K562 (cell line): ENCODE results near the gene RNF207. TPM values are rescaled to one million over a fixed set of nuclear protein-coding genes. Genes with fewer than 3 reads are reported as not detected.

Experiments used
- HDAC8 ChIP-seq: fragments of 450-650 bp; IDR thresholded peaks from 2 replicates; pipeline ENCODE4 v1.6.1; 2016; ENCODE audit warnings: mild to moderate bottlenecking, missing genetic modification characterization, moderate library complexity, missing compliant biosample characterization
- HMGN3 ChIP-seq: IDR thresholded peaks from 2 replicates; pipeline ENCODE4 v1.6.1; 2011; ENCODE audit warnings: borderline replicate concordance, low read depth, mild to moderate bottlenecking, mixed read lengths, low read length; ENCODE audit not compliant: insufficient read length; ENCODE audit errors: extremely low read depth
- MEF2A ChIP-seq: IDR thresholded peaks from 2 replicates; pipeline ENCODE4 v1.6.1; 2011; ENCODE audit warnings: low read depth, mild to moderate bottlenecking, low read length, moderate library complexity; ENCODE audit not compliant: control insufficient read depth
- POLR2B ChIP-seq: fragments of 450-650 bp; IDR thresholded peaks from 2 replicates; pipeline ENCODE4 v1.6.1; 2018; ENCODE audit warnings: low read depth; ENCODE audit not compliant: partially characterized antibody
- PPARD ChIP-seq: fragments of 250-450 bp; sonication (Bioruptor Pico); IDR thresholded peaks from 2 replicates; pipeline ENCODE4 v1.8.0; 2022; ENCODE audit warnings: inconsistent platforms, mild to moderate bottlenecking, moderate library complexity
- RNF2 ChIP-seq: sonication (generic); IDR thresholded peaks from 2 replicates; pipeline ENCODE4 v1.6.1; 2016
- SMARCE1 ChIP-seq: fragments of 450-650 bp; IDR thresholded peaks from 2 replicates; pipeline ENCODE4 v1.7.1; 2016; ENCODE audit warnings: mild to moderate bottlenecking
- SREBF1 ChIP-seq: fragments of 150-350 bp; IDR thresholded peaks from 2 replicates; pipeline ENCODE4 v1.6.1; 2014; ENCODE audit warnings: antibody characterized with exemption, low read depth, low read length, borderline replicate concordance
- SRSF9 ChIP-seq: fragments of 200-400 bp; formaldehyde crosslinking; IDR thresholded peaks from 2 replicates; pipeline ENCODE4 v1.6.1; 2017; ENCODE audit warnings: low read depth, low read length, borderline replicate concordance
- TEAD4 ChIP-seq, 2 experiments: sonication (generic) in 1 of 2; formaldehyde crosslinking in 1 of 2; IDR thresholded peaks; 2 replicates each; pipeline versions ENCODE4 v1.6.1 to v1.8.0; 2012 to 2022; ENCODE audit warnings: borderline replicate concordance in 1 of 2, inconsistent platforms in 1 of 2, low read length in 1 of 2, mild to moderate bottlenecking in 1 of 2, missing genetic modification reagents in 1 of 2
- ZBTB1 ChIP-seq: sonication (generic); formaldehyde crosslinking; IDR thresholded peaks from 2 replicates; pipeline ENCODE4 v1.8.1; 2023; ENCODE audit warnings: missing genetic modification reagents, low read depth, mild to moderate bottlenecking, borderline replicate concordance
- ZFP1 ChIP-seq: fragments of 450-650 bp; formaldehyde crosslinking; IDR thresholded peaks from 2 replicates; pipeline ENCODE4 v1.4.0; 2020; ENCODE audit warnings: mild to moderate bottlenecking, mixed read lengths
- ZFP36 ChIP-seq: fragments of 150-350 bp; IDR thresholded peaks from 2 replicates; pipeline ENCODE4 v1.6.1; 2018; ENCODE audit warnings: low read length, low read depth; ENCODE audit not compliant: partially characterized antibody
- ZNF121 ChIP-seq: sonication (generic); formaldehyde crosslinking; conservative IDR thresholded peaks from 2 replicates; pipeline ENCODE4 v1.8.0; 2022; ENCODE audit warnings: missing genetic modification reagents
- ZNF24 ChIP-seq: fragments of 450-650 bp; IDR thresholded peaks from 2 replicates; pipeline ENCODE4 v1.6.1; 2016
- ZNF282 ChIP-seq: sonication (generic); formaldehyde crosslinking; IDR thresholded peaks from 2 replicates; pipeline ENCODE4 v1.8.1; 2023; ENCODE audit warnings: missing genetic modification reagents
- ZNF41 ChIP-seq: fragments of 250-450 bp; sonication (Bioruptor Pico); conservative IDR thresholded peaks from 2 replicates; pipeline ENCODE4 v1.4.0; 2020; ENCODE audit warnings: mild to moderate bottlenecking
- ZNF507 ChIP-seq: conservative IDR thresholded peaks from 2 replicates; pipeline ENCODE4 v1.6.1; 2017; ENCODE audit warnings: missing genetic modification characterization, missing compliant biosample characterization
- polyA plus RNA-seq, 8 experiments: library from polyadenylated mRNA; depleted of rRNA in 4 of 8; stranded (reverse) in 5 of 8; unstranded in 3 of 8; fragments of >200 nt; fragmentation: Nextera tagmentation in 2 of 8; fragmentation: Illumina TruSeq in 1 of 8; extraction: Ambion mirVana in 2 of 8; extraction: Trizol in 1 of 8; gene quantifications; 2 replicates each; pipeline versions ENCODE4 v1.2.1 to v1.2.3, GENCODE V29; 2011 to 2014; ENCODE audit warnings: inconsistent platforms in 1 of 8, missing spikeins in 1 of 8
- total RNA-seq, 7 experiments: library from RNA; depleted of rRNA in 6 of 7; stranded (reverse); fragments of >200 nt in 6 of 7; fragmentation: Illumina TruSeq in 2 of 7; extraction: Trizol in 2 of 7; gene quantifications; 2 replicates each; pipeline versions ENCODE4 v1.2.1 to v1.2.3, GENCODE V29; 2011 to 2021; ENCODE audit warnings: low replicate concordance in 1 of 7
- TF ChIP-seq, protein P1 (sequence below): fragments of 450-650 bp; IDR thresholded peaks from 2 replicates; pipeline ENCODE4 v1.6.1; 2016; ENCODE audit warnings: borderline replicate concordance
- TF ChIP-seq, protein P2 (sequence below), 3 experiments: fragments of 200-800 bp in 1 of 3; fragments of 250-450 bp in 1 of 3; fragments of 450-650 bp in 1 of 3; sonication (Bioruptor Pico) in 1 of 3; sonication (Bioruptor generic) in 1 of 3; formaldehyde crosslinking in 1 of 3; IDR thresholded peaks; 2 replicates each; pipeline versions ENCODE4 v1.6.1 to v1.8.0; 2016 to 2022; ENCODE audit warnings: mild to moderate bottlenecking in 2 of 3, missing genetic modification characterization in 2 of 3, missing compliant biosample characterization in 1 of 3, moderate library complexity in 1 of 3
- TF ChIP-seq, protein P3 (sequence below): fragments of 250-450 bp; sonication (Bioruptor Pico); IDR thresholded peaks from 2 replicates; pipeline ENCODE4 v1.5.0; 2021

The RNF207 gene
- total and polyA plus RNA-seq, 9 of the 15 experiments (the other 6 are each of a cell fraction or from before 2014, with no cell fraction given) = 2.7 to 30.6 (median 12.9) TPM

DNA sequence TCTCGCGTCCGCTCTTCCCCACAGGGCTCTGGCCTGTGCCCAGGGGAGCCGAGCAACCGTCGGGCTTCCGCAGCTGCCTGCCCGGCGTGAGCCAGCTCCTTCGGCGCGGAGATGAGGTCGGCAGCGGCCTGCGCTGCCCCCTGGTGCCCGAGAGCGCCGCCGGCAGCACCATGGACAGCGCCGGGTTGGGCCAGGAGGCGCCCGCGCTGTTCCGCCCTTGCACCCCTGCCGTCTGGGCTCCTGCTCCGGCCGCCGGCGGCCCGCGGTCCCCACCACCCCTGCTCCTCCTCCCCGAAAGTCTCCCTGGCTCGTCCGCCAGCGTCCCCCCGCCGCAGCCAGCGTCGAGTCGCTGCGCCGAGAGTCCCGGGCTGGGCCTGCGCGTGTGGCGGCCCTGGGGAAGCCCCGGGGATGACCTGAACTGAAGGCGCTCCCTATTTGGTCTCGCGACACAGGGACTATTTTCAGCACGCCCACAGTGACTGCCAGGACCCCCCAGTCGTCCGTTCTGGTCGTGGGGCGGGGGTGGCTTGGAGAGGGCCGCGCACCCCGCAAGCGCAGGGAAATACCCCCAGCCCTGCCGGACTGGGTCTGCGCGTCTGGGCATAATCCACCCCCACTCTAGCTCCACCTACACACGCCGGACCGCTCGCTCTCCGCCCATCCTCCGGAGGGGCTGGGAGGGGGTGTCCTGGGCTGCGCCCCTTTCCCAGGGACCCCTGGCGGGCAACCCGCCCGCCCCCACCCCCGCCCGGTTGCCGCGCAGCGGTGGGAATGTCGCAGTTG is 39.4 kb downstream of the RNF207 start (continued):
- TF ChIP-seq, protein P1, sequence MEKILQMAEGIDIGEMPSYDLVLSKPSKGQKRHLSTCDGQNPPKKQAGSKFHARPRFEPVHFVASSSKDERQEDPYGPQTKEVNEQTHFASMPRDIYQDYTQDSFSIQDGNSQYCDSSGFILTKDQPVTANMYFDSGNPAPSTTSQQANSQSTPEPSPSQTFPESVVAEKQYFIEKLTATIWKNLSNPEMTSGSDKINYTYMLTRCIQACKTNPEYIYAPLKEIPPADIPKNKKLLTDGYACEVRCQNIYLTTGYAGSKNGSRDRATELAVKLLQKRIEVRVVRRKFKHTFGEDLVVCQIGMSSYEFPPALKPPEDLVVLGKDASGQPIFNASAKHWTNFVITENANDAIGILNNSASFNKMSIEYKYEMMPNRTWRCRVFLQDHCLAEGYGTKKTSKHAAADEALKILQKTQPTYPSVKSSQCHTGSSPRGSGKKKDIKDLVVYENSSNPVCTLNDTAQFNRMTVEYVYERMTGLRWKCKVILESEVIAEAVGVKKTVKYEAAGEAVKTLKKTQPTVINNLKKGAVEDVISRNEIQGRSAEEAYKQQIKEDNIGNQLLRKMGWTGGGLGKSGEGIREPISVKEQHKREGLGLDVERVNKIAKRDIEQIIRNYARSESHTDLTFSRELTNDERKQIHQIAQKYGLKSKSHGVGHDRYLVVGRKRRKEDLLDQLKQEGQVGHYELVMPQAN = no peak
- TF ChIP-seq ZNF121 (CRISPR knock-in tag) = no peak
- 0 out of 2 replicates have a peak, but pooled peaks have one; percentile 60 for TF ChIP-seq HDAC8 (tag)
- no peak for TF ChIP-seq ZFP1
- no peak for TF ChIP-seq HMGN3
- peak; percentile 33; the same call in 1 of the 2 replicates for TF ChIP-seq ZNF24
- TF ChIP-seq ZFP36 = peak; percentile 57
- TF ChIP-seq ZNF282 (CRISPR knock-in tag) = peak; percentile 95
- no peak for TF ChIP-seq RNF2
- TF ChIP-seq, protein P2, sequence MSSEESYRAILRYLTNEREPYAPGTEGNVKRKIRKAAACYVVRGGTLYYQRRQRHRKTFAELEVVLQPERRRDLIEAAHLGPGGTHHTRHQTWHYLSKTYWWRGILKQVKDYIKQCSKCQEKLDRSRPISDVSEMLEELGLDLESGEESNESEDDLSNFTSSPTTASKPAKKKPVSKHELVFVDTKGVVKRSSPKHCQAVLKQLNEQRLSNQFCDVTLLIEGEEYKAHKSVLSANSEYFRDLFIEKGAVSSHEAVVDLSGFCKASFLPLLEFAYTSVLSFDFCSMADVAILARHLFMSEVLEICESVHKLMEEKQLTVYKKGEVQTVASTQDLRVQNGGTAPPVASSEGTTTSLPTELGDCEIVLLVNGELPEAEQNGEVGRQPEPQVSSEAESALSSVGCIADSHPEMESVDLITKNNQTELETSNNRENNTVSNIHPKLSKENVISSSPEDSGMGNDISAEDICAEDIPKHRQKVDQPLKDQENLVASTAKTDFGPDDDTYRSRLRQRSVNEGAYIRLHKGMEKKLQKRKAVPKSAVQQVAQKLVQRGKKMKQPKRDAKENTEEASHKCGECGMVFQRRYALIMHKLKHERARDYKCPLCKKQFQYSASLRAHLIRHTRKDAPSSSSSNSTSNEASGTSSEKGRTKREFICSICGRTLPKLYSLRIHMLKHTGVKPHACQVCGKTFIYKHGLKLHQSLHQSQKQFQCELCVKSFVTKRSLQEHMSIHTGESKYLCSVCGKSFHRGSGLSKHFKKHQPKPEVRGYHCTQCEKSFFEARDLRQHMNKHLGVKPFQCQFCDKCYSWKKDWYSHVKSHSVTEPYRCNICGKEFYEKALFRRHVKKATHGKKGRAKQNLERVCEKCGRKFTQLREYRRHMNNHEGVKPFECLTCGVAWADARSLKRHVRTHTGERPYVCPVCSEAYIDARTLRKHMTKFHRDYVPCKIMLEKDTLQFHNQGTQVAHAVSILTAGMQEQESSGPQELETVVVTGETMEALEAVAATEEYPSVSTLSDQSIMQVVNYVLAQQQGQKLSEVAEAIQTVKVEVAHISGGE (CRISPR knock-in tag; IDR thresholded peaks at IDR 0.05) = no peak
- TF ChIP-seq ZNF41 (CRISPR knock-in tag) = no peak
- TF ChIP-seq ZBTB1 (CRISPR knock-in tag) = peak; percentile 95
- TF ChIP-seq ZNF507 (tag) = no peak
- TF ChIP-seq, protein P3, sequence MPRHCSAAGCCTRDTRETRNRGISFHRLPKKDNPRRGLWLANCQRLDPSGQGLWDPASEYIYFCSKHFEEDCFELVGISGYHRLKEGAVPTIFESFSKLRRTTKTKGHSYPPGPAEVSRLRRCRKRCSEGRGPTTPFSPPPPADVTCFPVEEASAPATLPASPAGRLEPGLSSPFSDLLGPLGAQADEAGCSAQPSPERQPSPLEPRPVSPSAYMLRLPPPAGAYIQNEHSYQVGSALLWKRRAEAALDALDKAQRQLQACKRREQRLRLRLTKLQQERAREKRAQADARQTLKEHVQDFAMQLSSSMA (CRISPR knock-in tag) = no peak
- TF ChIP-seq SMARCE1 = no peak
- TF ChIP-seq TEAD4 (IDR thresholded peaks at IDR 0.05; ENCODE audit: low read length) = no peak
- TF ChIP-seq TEAD4 (CRISPR knock-in tag; IDR thresholded peaks at IDR 0.05; ENCODE audit: borderline replicate concordance) = peak; percentile 92
- TF ChIP-seq MEF2A = no peak
- no peak for TF ChIP-seq SRSF9
- TF ChIP-seq POLR2B = no peak
- no peak for TF ChIP-seq PPARD (CRISPR knock-in tag)
- TF ChIP-seq SREBF1 = no peak
